K562 (cell line): ENCODE measurements around the gene SEPTIN8. TPM values are rescaled to one million over a fixed set of nuclear protein-coding genes. Genes with fewer than 3 reads are reported as not detected.
A peak's percentile ranks its signal among the peaks of the same experiment; 100 is the strongest.

Source experiments
- ATAC-seq: fragments of 200-7000 bp; cut with Tn5 transposase; 3 replicates; pipeline ENCODE4 v1.9.1; 2020; ENCODE audit warnings: moderate library complexity
- BruUV-seq: library from RNA; stranded (reverse); fragments of 400-500 nt; replicated peaks from 2 replicates; lab custom pipeline; 2021; lab: Mats Ljungman, UMichigan
- CTCF ChIA-PET: fragments of 300-600 bp; formaldehyde crosslinking; extraction: SDS; loops from one replicate; lab custom pipeline; 2021; ENCODE audit warnings: low intra/inter-chr PET ratio; lab: Yijun Ruan, JAX
- POLR2A ChIA-PET: fragments of 300-600, 350-650 bp; sonication (Branson Sonifier 250); formaldehyde crosslinking; extraction: SDS; loops from one replicate; lab custom pipeline; 2021; ENCODE audit warnings: antibody characterized with exemption, inconsistent platforms; lab: Yijun Ruan, JAX
- DNase-seq, 4 experiments: peaks; one replicate each; pipeline versions ENCODE4 v3.0.0 to v3.0.0-alpha.2; 2011 to 2018; ENCODE audit warnings: low spot score in 3 of 4, mixed read lengths in 3 of 4; ENCODE audit errors: extremely low read depth in 1 of 4
- FAIRE-seq: peaks from 2 replicates; lab custom pipeline; 2011; peaks lifted over from hg19 to GRCh38; lab: Jason Lieb, UNC
- H2AFZ ChIP-seq: 2 replicates; pipeline ENCODE4 v1.6.0; 2011; ENCODE audit warnings: low read depth, low read length, control low read depth, inconsistent platforms
- H3K27ac ChIP-seq: fragments of 200-600 bp; 3 replicates; pipeline ENCODE4 v1.8.0; 2011; ENCODE audit warnings: low read depth, mild to moderate bottlenecking, control low read depth, inconsistent platforms, low read length, moderate library complexity, mixed read lengths; ENCODE audit errors: extremely low read depth
- H3K27me3 ChIP-seq, 2 experiments: fragments of 300-600 bp in 1 of 2; 2 replicates in 1 of 2; 3 replicates in 1 of 2; pipeline versions ENCODE4 v1.6.0 to v1.8.0; 2011; ENCODE audit warnings: inconsistent platforms in 2 of 2, low read length in 2 of 2, mild to moderate bottlenecking in 1 of 2, mixed read lengths in 1 of 2, moderate library complexity in 1 of 2; ENCODE audit not compliant: control insufficient read depth in 2 of 2, insufficient read depth in 2 of 2
- H3K36me3 ChIP-seq: fragments of 300-600 bp; 3 replicates; pipeline ENCODE4 v1.8.0; 2011; ENCODE audit warnings: mild to moderate bottlenecking, low read length, inconsistent platforms; ENCODE audit not compliant: control insufficient read depth, insufficient read depth
- H3K4me1 ChIP-seq, 2 experiments: fragments of 200-600 bp in 1 of 2; replicated peaks in 1 of 2; 2 replicates in 1 of 2; 3 replicates in 1 of 2; pipeline versions ENCODE4 v1.5.1 to v1.8.0; 2011; ENCODE audit warnings: inconsistent platforms in 2 of 2, low read length in 2 of 2, mild to moderate bottlenecking in 1 of 2, mixed read lengths in 1 of 2, moderate library complexity in 1 of 2; ENCODE audit not compliant: control insufficient read depth in 2 of 2, insufficient read depth in 2 of 2
- H3K4me2 ChIP-seq: 2 replicates; pipeline ENCODE4 v1.6.1; 2011; ENCODE audit warnings: low read length, control low read depth, inconsistent platforms, mixed read lengths; ENCODE audit not compliant: insufficient read depth
- H3K4me3 ChIP-seq: fragments of 200-600 bp; sonication (generic), shearing (Covaris generic); 2 replicates; pipeline ENCODE4 v1.5.1; 2016; ENCODE audit warnings: control low read depth, inconsistent platforms
- H3K79me2 ChIP-seq: fragments of 200-600 bp; 3 replicates; pipeline ENCODE4 v1.8.0; 2011; ENCODE audit warnings: low read length, inconsistent platforms; ENCODE audit not compliant: control insufficient read depth, insufficient read depth
- H3K9ac ChIP-seq, 2 experiments: 2 replicates each; pipeline versions ENCODE4 v1.6.0 to v1.6.1; 2011; ENCODE audit warnings: low read depth in 2 of 2, low read length in 2 of 2, control low read depth in 1 of 2, inconsistent platforms in 1 of 2, mild to moderate bottlenecking in 1 of 2, mixed read lengths in 1 of 2; ENCODE audit not compliant: insufficient read depth in 1 of 2
- H3K9me1 ChIP-seq: one replicate; pipeline ENCODE4 v1.6.0; 2011; ENCODE audit warnings: inconsistent platforms, mild to moderate bottlenecking, low read length, moderate library complexity; ENCODE audit not compliant: control insufficient read depth, insufficient read depth
- H3K9me3 ChIP-seq: replicated peaks from 2 replicates; pipeline ENCODE4 v1.5.1; 2011; ENCODE audit warnings: low read depth, low read length, inconsistent platforms; ENCODE audit not compliant: control insufficient read depth, insufficient read depth
- H4K20me1 ChIP-seq: replicated peaks from 2 replicates; pipeline ENCODE4 v1.6.1; 2011; ENCODE audit warnings: low read length, inconsistent platforms, mixed read lengths; ENCODE audit not compliant: control insufficient read depth, insufficient read depth
- HDAC1 ChIP-seq, 2 experiments: fragments of 450-650 bp; IDR thresholded peaks; 2 replicates each; pipeline ENCODE4 v1.6.1; 2016 to 2017; ENCODE audit warnings: inconsistent platforms in 1 of 2, mild to moderate bottlenecking in 1 of 2, moderate library complexity in 1 of 2
- HLTF ChIP-seq: fragments of 450-650 bp; IDR thresholded peaks from 2 replicates; pipeline ENCODE4 v1.6.1; 2016
- POLR3G ChIP-seq: IDR thresholded peaks from 2 replicates; pipeline ENCODE4 v1.6.1; 2011; ENCODE audit not compliant: insufficient read length, insufficient replicate concordance; ENCODE audit errors: extremely low read depth
- PPARD ChIP-seq: fragments of 250-450 bp; sonication (Bioruptor Pico); IDR thresholded peaks from 2 replicates; pipeline ENCODE4 v1.8.0; 2022; ENCODE audit warnings: inconsistent platforms, mild to moderate bottlenecking, moderate library complexity
- RAD51 ChIP-seq: fragments of 450-650 bp; IDR thresholded peaks from 2 replicates; pipeline ENCODE4 v1.7.1; 2016; ENCODE audit warnings: low read depth, mild to moderate bottlenecking, borderline replicate concordance
- SIRT6 ChIP-seq: IDR thresholded peaks from one replicate; pipeline ENCODE4 v1.6.1; 2012; ENCODE audit warnings: low read depth, mild to moderate bottlenecking, control low read depth, inconsistent platforms, low read length, moderate library complexity
- ZNF140 ChIP-seq: fragments of 250-450 bp; sonication (Bioruptor Pico); IDR thresholded peaks from 2 replicates; pipeline ENCODE4 v1.8.0; 2021; ENCODE audit warnings: moderate library complexity, mild to moderate bottlenecking, inconsistent platforms
- ZNF431 ChIP-seq: sonication (generic); formaldehyde crosslinking; IDR thresholded peaks from 2 replicates; pipeline ENCODE4 v1.8.0; 2022; ENCODE audit warnings: mild to moderate bottlenecking, missing genetic modification reagents
- WGBS: fragments of 100-300 bp; shearing (Covaris generic); methylation state at CpG from one replicate; pipeline ENCODE4 v1.1.6; 2016; ENCODE audit warnings: low coverage, mixed read lengths; ENCODE audit not compliant: insufficient coverage; ENCODE audit errors: missing lambda C conversion rate; 5-methylcytosine and 5-hydroxymethylcytosine counted together
- in situ Hi-C: fragments of 300-500 bp; cut with MboI; formaldehyde crosslinking; loops from 4 replicates; pipeline ENCODE4 v1.15.0; 2018; ENCODE audit warnings: inconsistent platforms, mixed read lengths
- intact Hi-C: fragments of 100-400 bp; cut with micrococcal nuclease; formaldehyde crosslinking; loops from 2 replicates; pipeline ENCODE4 v1.14.2; 2022
- polyA plus RNA-seq, 8 experiments: library from polyadenylated mRNA; depleted of rRNA in 4 of 8; stranded (reverse) in 5 of 8; unstranded in 3 of 8; fragments of >200 nt; fragmentation: Nextera tagmentation in 2 of 8; fragmentation: Illumina TruSeq in 1 of 8; extraction: Ambion mirVana in 2 of 8; extraction: Trizol in 1 of 8; gene quantifications; 2 replicates each; pipeline versions ENCODE4 v1.2.1 to v1.2.3, GENCODE V29; 2011 to 2014; ENCODE audit warnings: inconsistent platforms in 1 of 8, missing spikeins in 1 of 8
- total RNA-seq, 7 experiments: library from RNA; depleted of rRNA in 6 of 7; stranded (reverse); fragments of >200 nt in 6 of 7; fragmentation: Illumina TruSeq in 2 of 7; extraction: Trizol in 2 of 7; gene quantifications; 2 replicates each; pipeline versions ENCODE4 v1.2.1 to v1.2.3, GENCODE V29; 2011 to 2021; ENCODE audit warnings: low replicate concordance in 1 of 7
- TF ChIP-seq, protein P1 (sequence below): fragments of 250-450 bp; sonication (Bioruptor Pico); IDR thresholded peaks from 2 replicates; pipeline ENCODE4 v1.8.0; 2021; ENCODE audit warnings: moderate library complexity, mild to moderate bottlenecking, inconsistent platforms
- TF ChIP-seq, protein P2 (sequence below): fragments of 250-450 bp; sonication (Bioruptor Pico); IDR thresholded peaks from 2 replicates; pipeline ENCODE4 v1.9.0; 2021; ENCODE audit warnings: mild to moderate bottlenecking
- TF ChIP-seq, protein P3 (sequence below): fragments of 450-650 bp; IDR thresholded peaks from one replicate; pipeline ENCODE4 v1.6.1; 2018; ENCODE audit warnings: mild to moderate bottlenecking, moderate library complexity; ENCODE audit not compliant: partially characterized antibody
- TF ChIP-seq, protein P4 (sequence below), 2 experiments: fragments of 450-650 bp in 1 of 2; IDR thresholded peaks; 2 replicates each; pipeline ENCODE4 v1.6.1; 2011 to 2017; ENCODE audit warnings: low read depth in 2 of 2, antibody characterized with exemption in 1 of 2, borderline replicate concordance in 1 of 2, low read length in 1 of 2, mild to moderate bottlenecking in 1 of 2, mixed read lengths in 1 of 2; ENCODE audit not compliant: control insufficient read depth in 1 of 2
- TF ChIP-seq, protein P5 (sequence below): sonication (generic); formaldehyde crosslinking; IDR thresholded peaks from 2 replicates; pipeline ENCODE4 v1.5.0; 2020; ENCODE audit warnings: missing genetic modification reagents

The SEPTIN8 gene
- total and polyA plus RNA-seq, 9 of the 15 experiments (the other 6 are each of a cell fraction or from before 2014, with no cell fraction given) = 19.3 to 142 (median 101) TPM

DNA sequence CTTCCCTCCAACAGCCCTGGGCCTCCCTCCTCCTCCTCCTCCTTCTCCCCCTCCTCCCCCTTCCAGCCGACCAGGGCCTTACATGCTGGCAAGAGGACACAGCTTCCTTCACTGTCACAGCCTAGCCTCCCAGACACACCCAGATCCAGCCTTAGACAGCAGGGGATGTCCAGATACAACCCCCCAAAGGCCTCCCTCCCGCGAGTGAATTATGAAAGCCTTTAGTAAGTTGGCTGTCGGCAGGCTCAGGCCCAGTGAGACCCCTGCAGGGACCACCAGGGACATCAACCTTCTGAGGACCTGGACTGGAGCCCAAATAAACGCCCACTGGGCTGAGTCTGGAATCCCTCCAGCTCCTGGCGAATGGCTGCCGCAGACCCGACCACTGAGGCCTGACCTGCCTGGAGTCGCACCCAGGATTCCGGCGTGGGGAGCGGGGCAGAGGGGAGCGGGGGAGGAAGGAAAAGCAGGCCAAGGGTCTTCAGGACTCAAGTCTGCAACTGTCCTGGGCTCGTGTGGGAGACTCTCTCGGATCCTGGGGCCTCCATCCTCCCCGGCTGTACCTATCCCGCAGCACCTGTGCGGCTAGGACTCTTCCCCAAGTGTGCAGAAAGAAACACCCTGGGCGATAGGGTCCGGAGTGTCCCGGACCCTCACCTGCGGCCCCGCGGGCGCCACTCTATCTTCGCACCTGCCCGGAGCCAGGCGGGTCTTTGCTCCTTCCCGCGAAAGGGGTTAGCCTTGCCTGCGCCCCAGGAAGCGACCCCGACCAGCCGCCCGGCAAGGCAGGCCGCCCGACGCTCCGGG, 705 bp downstream of the SEPTIN8 start (continued):
- TF ChIP-seq ZNF431 (CRISPR knock-in tag) (no peak), HDAC1 (IDR thresholded peaks at IDR 0.05) (peak in 1 of 2 experiments; percentile 67; a peak in 2 of 4 replicates), HLTF (peak; percentile 40; the same call in 1 of the 2 replicates)
- TF ChIP-seq, protein P1, sequence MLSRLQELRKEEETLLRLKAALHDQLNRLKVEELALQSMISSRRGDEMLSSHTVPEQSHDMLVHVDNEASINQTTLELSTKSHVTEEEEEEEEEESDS (CRISPR knock-in tag) = no peak
- TF ChIP-seq, protein P2, sequence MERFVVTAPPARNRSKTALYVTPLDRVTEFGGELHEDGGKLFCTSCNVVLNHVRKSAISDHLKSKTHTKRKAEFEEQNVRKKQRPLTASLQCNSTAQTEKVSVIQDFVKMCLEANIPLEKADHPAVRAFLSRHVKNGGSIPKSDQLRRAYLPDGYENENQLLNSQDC (CRISPR knock-in tag) = no peak

DNA sequence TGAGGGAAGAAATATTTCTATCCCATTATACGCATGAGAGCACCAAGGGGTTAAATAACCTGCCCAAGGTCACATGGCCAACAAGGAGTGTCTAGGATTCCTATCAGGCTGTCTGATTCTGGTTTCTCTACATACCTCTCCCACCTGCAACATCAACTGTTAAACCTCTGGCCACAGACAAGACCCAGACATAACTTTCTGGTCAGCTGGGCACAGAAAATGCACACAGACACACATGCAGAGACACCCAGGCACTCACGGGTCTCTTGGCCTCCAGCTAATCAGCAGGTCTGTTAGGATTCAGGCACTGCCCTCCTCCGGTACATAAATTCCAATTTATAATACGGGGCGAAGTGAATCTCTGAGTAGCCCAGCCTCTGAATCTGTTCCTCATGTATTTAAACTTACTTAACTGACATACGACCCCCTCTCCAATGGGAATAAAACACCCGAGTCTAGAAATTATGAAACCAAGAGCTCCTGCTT, 1.5 kb downstream of the SEPTIN8 start:
- POLR2A ChIA-PET = interaction anchor here (0.8 to 2.9 kb wide), 10 partner anchors 8 to 45 kb away, joined by 3 to 10 read pairs (median 4); no protein-coding TSS in a partner anchor
- BruUV-seq = TSS peak; percentile 62
- TF ChIP-seq, protein P3, sequence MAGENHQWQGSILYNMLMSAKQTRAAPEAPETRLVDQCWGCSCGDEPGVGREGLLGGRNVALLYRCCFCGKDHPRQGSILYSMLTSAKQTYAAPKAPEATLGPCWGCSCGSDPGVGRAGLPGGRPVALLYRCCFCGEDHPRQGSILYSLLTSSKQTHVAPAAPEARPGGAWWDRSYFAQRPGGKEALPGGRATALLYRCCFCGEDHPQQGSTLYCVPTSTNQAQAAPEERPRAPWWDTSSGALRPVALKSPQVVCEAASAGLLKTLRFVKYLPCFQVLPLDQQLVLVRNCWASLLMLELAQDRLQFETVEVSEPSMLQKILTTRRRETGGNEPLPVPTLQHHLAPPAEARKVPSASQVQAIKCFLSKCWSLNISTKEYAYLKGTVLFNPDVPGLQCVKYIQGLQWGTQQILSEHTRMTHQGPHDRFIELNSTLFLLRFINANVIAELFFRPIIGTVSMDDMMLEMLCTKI = no peak
- TF ChIP-seq RAD51 = 0 out of 2 replicates have a peak, but pooled peaks have one; percentile 30
- TF ChIP-seq PPARD (CRISPR knock-in tag) = no peak
- no peak for TF ChIP-seq SIRT6
- TF ChIP-seq, protein P4, sequence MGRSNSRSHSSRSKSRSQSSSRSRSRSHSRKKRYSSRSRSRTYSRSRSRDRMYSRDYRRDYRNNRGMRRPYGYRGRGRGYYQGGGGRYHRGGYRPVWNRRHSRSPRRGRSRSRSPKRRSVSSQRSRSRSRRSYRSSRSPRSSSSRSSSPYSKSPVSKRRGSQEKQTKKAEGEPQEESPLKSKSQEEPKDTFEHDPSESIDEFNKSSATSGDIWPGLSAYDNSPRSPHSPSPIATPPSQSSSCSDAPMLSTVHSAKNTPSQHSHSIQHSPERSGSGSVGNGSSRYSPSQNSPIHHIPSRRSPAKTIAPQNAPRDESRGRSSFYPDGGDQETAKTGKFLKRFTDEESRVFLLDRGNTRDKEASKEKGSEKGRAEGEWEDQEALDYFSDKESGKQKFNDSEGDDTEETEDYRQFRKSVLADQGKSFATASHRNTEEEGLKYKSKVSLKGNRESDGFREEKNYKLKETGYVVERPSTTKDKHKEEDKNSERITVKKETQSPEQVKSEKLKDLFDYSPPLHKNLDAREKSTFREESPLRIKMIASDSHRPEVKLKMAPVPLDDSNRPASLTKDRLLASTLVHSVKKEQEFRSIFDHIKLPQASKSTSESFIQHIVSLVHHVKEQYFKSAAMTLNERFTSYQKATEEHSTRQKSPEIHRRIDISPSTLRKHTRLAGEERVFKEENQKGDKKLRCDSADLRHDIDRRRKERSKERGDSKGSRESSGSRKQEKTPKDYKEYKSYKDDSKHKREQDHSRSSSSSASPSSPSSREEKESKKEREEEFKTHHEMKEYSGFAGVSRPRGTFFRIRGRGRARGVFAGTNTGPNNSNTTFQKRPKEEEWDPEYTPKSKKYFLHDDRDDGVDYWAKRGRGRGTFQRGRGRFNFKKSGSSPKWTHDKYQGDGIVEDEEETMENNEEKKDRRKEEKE (IDR thresholded peaks at IDR 0.05; ENCODE audit: borderline replicate concordance in 1 of 2, control insufficient read depth in 1 of 2, low read depth in 2 of 2, low read length in 1 of 2) = no peak
- TF ChIP-seq, protein P5, sequence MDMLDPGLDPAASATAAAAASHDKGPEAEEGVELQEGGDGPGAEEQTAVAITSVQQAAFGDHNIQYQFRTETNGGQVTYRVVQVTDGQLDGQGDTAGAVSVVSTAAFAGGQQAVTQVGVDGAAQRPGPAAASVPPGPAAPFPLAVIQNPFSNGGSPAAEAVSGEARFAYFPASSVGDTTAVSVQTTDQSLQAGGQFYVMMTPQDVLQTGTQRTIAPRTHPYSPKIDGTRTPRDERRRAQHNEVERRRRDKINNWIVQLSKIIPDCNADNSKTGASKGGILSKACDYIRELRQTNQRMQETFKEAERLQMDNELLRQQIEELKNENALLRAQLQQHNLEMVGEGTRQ (CRISPR knock-in tag) = peak; percentile 66
- TF ChIP-seq POLR3G = no peak
- no peak for TF ChIP-seq ZNF140 (CRISPR knock-in tag)

More for the DNA sequence above, 1.5 kb downstream of the SEPTIN8 start:
- Histone ChIP-seq H3K79me2 (peaks cover 79% of the 10 kb centered on the region), H4K20me1 (peaks cover 2% of the 10 kb centered on the region), H3K9ac (peak overlapping the region; percentile 81 to 90), H3K4me2 (peak overlapping the region; percentile 88), H3K4me3 (peak overlapping the region; percentile 58), H3K27ac (peak overlapping the region; percentile 79), H3K4me1 (peaks cover 45 to 54% of the 10 kb centered on the region in 2 experiments), H2AFZ (no peak overlapping the region), H3K36me3 (peaks cover 34% of the 10 kb centered on the region; the same call in 2 of the 3 replicates), H3K9me3 (no peaks in the 10 kb centered on the region), H3K9me1 (no peaks in the 10 kb centered on the region), H3K27me3 (no peaks in the 10 kb centered on the region)
- ATAC-seq = no peak
- CTCF ChIA-PET = no interaction called here
- peak; percentile 67 for FAIRE-seq
- intact Hi-C loops (loop anchor here (2.0 kb wide), 1 partner anchor 31 kb away; no protein-coding TSS in a partner anchor), in situ Hi-C loops (no loop called here)
- 6% methylated on average over 7 of the region's 7 CpGs for WGBS
- no peak for DNase-seq
